Measurements from ENCODE around the gene ZNF521.

ZNF521 gene

GRCh38 chr18:25153426-25153825 is 198.5 kb downstream of the ZNF521 start:
- H3K4me3 ChIP-seq (ENCODE audit: low read length) = no peak overlapping the region
- no peak for DNase-seq (ENCODE audit: low read depth)
- TF ChIP-seq CTCF (IDR thresholded peaks at IDR 0.05; ENCODE audit: insufficient read depth, low read depth, low read length, missing control alignments) = no peak

- DNase-seq (ENCODE audit: low read depth) = no peak
- no peak overlapping the region for H3K4me3 ChIP-seq (ENCODE audit: low read length)
- TF ChIP-seq CTCF (IDR thresholded peaks at IDR 0.05; ENCODE audit: insufficient read depth, low read depth, low read length, missing control alignments) = no peak
Observed at GRCh38 chr18:25147877-25148488, 204.0 kb downstream of the ZNF521 start.

- no peak for DNase-seq (ENCODE audit: low read depth)
- no peak overlapping the region for H3K4me3 ChIP-seq (ENCODE audit: low read length)
- TF ChIP-seq CTCF (IDR thresholded peaks at IDR 0.05; ENCODE audit: insufficient read depth, low read depth, low read length, missing control alignments) = no peak
Observed at GRCh38 chr18:25146512-25146910, 205.5 kb downstream of the ZNF521 start.

GRCh38 chr18:25145731-25146511 is 206.0 kb downstream of the ZNF521 start:
- no peak for DNase-seq (ENCODE audit: low read depth)
- H3K4me3 ChIP-seq (ENCODE audit: low read length) = no peak overlapping the region
- no peak for TF ChIP-seq CTCF (IDR thresholded peaks at IDR 0.05; ENCODE audit: insufficient read depth, low read depth, low read length, missing control alignments)

- no peak overlapping the region for H3K4me3 ChIP-seq (ENCODE audit: low read length)
- TF ChIP-seq CTCF (IDR thresholded peaks at IDR 0.05; ENCODE audit: insufficient read depth, low read depth, low read length, missing control alignments) = no peak
- peak; percentile 7 for DNase-seq (ENCODE audit: low read depth)
Observed at GRCh38 chr18:25144820-25145219, 207.1 kb downstream of the ZNF521 start.

GRCh38 chr18:25141886-25142285 is 210.1 kb downstream of the ZNF521 start:
- no peak for TF ChIP-seq CTCF (IDR thresholded peaks at IDR 0.05; ENCODE audit: insufficient read depth, low read depth, low read length, missing control alignments)
- DNase-seq (ENCODE audit: low read depth) = no peak
- no peak overlapping the region for H3K4me3 ChIP-seq (ENCODE audit: low read length)

All from epithelial cell of esophagus (primary cell).